OCI-LY3 (cell line): ENCODE data around the gene PER1.

Experiments used
- H2AFZ ChIP-seq: fragments of 200-600, 300-600 bp; shearing (Covaris generic); 2 replicates; pipeline ENCODE4 v1.6.0; 2014; ENCODE audit warnings: antibody characterized with exemption, low read depth, low read length
- H3K27ac ChIP-seq: fragments of 200-600, 300-600 bp; sonication (generic); 2 replicates; pipeline ENCODE4 v1.5.1; 2014; ENCODE audit warnings: mild to moderate bottlenecking, low read length, moderate library complexity, mixed read lengths
- H3K27me3 ChIP-seq: fragments of 200-600, 300-600 bp; sonication (generic); 2 replicates; pipeline ENCODE4 v1.6.1; 2014; ENCODE audit warnings: low read depth, low read length, mixed read lengths
- H3K36me3 ChIP-seq: fragments of 200-600, 300-600 bp; sonication (generic); replicated peaks from 2 replicates; pipeline ENCODE3; 2014; ENCODE audit warnings: low read depth, low read length, mixed read lengths
- H3K4me1 ChIP-seq: fragments of 300-600, 200-600 bp; sonication (generic); 2 replicates; pipeline ENCODE4 v1.6.1; 2014; ENCODE audit warnings: low read length, mixed read lengths
- H3K4me2 ChIP-seq: fragments of 200-600, 300-600 bp; sonication (generic); 2 replicates; pipeline ENCODE4 v1.6.1; 2014; ENCODE audit warnings: low read length, mixed read lengths
- H3K4me3 ChIP-seq: fragments of 300-600, 200-600 bp; sonication (generic); 2 replicates; pipeline ENCODE4 v1.5.1; 2014; ENCODE audit warnings: antibody characterized with exemption, mild to moderate bottlenecking, low read length, moderate library complexity
- H3K79me2 ChIP-seq: fragments of 300-600, 200-600 bp; shearing (Covaris generic); 2 replicates; pipeline ENCODE4 v1.6.1; 2014; ENCODE audit warnings: mild to moderate bottlenecking, low read length, mixed read lengths
- H3K9ac ChIP-seq: fragments of 300-600, 200-600 bp; shearing (Covaris generic); 2 replicates; pipeline ENCODE4 v1.6.0; 2014; ENCODE audit warnings: mild to moderate bottlenecking, low read length, moderate library complexity
- H3K9me3 ChIP-seq: fragments of 200-600, 300-600 bp; shearing (Covaris generic); 2 replicates; pipeline ENCODE4 v1.6.1; 2014; ENCODE audit warnings: low read length, mixed read lengths; ENCODE audit not compliant: insufficient read depth
- H4K20me1 ChIP-seq: fragments of 200-600, 300-600 bp; sonication (generic); 2 replicates; pipeline ENCODE4 v1.6.1; 2016; ENCODE audit warnings: low read length, mixed read lengths; ENCODE audit not compliant: insufficient read depth
- CTCF ChIP-seq: fragments of 200-600, 300-600 bp; sonication (generic); IDR thresholded peaks from 2 replicates; pipeline ENCODE4 v1.5.1; 2014; ENCODE audit warnings: antibody characterized with exemption, low read length, low read depth
- EZH2phosphoT487 ChIP-seq: fragments of 200-600 bp; shearing (Covaris generic); IDR thresholded peaks from 2 replicates; pipeline ENCODE4 v1.6.1; 2018; ENCODE audit warnings: antibody characterized with exemption, mixed run types, low read depth

The PER1 gene

GRCh38 chr17:8105957-8106398 lies 46.2 kb downstream of the PER1 start:
- Histone ChIP-seq H2AFZ (no peak overlapping the region), H3K79me2 (no peaks in the 10 kb centered on the region), H3K27ac (no peak overlapping the region), H3K36me3 (no peaks in the 10 kb centered on the region), H3K9me3 (no peaks in the 10 kb centered on the region), H3K27me3 (no peaks in the 10 kb centered on the region), H3K4me3 (no peak overlapping the region), H4K20me1 (no peaks in the 10 kb centered on the region), H3K4me2 (no peak overlapping the region), H3K9ac (no peak overlapping the region), H3K4me1 (no peaks in the 10 kb centered on the region)
- TF ChIP-seq CTCF (no peak), EZH2phosphoT487 (no peak)

GRCh38 chr17:8104911-8105310 lies 47.3 kb downstream of the PER1 start:
- Histone ChIP-seq H3K4me3 (no peak overlapping the region), H3K9me3 (no peaks in the 10 kb centered on the region), H3K4me1 (no peaks in the 10 kb centered on the region), H3K4me2 (no peak overlapping the region), H4K20me1 (no peaks in the 10 kb centered on the region), H3K27ac (no peak overlapping the region), H3K36me3 (no peaks in the 10 kb centered on the region), H2AFZ (no peak overlapping the region), H3K79me2 (no peaks in the 10 kb centered on the region), H3K27me3 (no peaks in the 10 kb centered on the region), H3K9ac (no peak overlapping the region)
- TF ChIP-seq EZH2phosphoT487 (no peak), CTCF (no peak)

GRCh38 chr17:8103549-8103948 lies 48.7 kb downstream of the PER1 start:
- Histone ChIP-seq H4K20me1 (no peaks in the 10 kb centered on the region), H3K4me1 (no peaks in the 10 kb centered on the region), H3K9me3 (no peaks in the 10 kb centered on the region), H3K36me3 (no peaks in the 10 kb centered on the region), H3K27ac (no peak overlapping the region), H3K4me3 (no peak overlapping the region), H3K4me2 (no peak overlapping the region), H3K79me2 (no peaks in the 10 kb centered on the region), H3K9ac (no peak overlapping the region), H2AFZ (no peak overlapping the region), H3K27me3 (no peaks in the 10 kb centered on the region)
- TF ChIP-seq CTCF (no peak), EZH2phosphoT487 (no peak)

- Histone ChIP-seq H3K36me3 (no peaks in the 10 kb centered on the region), H3K79me2 (no peaks in the 10 kb centered on the region), H3K4me3 (no peak overlapping the region), H2AFZ (no peak overlapping the region), H3K27me3 (no peaks in the 10 kb centered on the region), H3K4me1 (no peaks in the 10 kb centered on the region), H3K4me2 (no peak overlapping the region), H4K20me1 (no peaks in the 10 kb centered on the region), H3K9ac (no peak overlapping the region), H3K27ac (no peak overlapping the region), H3K9me3 (no peaks in the 10 kb centered on the region)
- TF ChIP-seq EZH2phosphoT487, result no peak
- no peak for TF ChIP-seq CTCF
Measured at GRCh38 chr17:8101721-8102120, 50.5 kb downstream of the PER1 start.
